CD4-positive, alpha-beta T cell treated with Interferon gamma for 1 hour (primary cell): ENCODE results near the gene ALDH4A1.
"Not testable (repeated sequence)": the region's sequence is repeated elsewhere in the genome, so short reads cannot be mapped to it uniquely, and the experiment has no call there.

Experiments used
- DNase-seq: peaks from one replicate; pipeline ENCODE4 v3.0.0-alpha.2; 2020

Gene ALDH4A1

DNA sequence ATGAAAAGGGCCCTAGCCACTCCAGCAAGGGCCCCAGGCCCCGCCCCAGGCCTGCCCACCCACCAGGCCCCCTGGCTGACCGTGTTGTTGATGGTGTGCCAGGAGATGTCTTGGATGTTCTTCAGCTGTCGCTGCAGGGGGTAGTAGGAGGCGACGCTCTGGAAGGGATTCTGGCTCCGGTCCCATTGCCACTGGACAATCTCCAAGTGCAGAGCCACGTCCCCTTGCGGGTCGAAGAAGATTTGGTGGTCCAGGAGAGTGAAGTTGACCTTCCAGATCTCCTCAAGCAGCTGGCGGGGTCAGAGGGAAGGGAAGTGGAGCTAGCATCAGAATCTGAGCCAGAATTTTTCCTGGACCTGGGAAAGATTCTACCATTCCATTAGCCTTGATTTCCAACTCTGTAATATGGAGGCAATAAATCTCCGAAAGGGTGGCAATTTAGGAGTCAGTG lies 53.1 kb downstream of the ALDH4A1 start:
- no peak for DNase-seq

GRCh38 chr1:18847723-18848122 lies 54.6 kb downstream of the ALDH4A1 start:
- DNase-seq, result not testable (repeated sequence)

DNA sequence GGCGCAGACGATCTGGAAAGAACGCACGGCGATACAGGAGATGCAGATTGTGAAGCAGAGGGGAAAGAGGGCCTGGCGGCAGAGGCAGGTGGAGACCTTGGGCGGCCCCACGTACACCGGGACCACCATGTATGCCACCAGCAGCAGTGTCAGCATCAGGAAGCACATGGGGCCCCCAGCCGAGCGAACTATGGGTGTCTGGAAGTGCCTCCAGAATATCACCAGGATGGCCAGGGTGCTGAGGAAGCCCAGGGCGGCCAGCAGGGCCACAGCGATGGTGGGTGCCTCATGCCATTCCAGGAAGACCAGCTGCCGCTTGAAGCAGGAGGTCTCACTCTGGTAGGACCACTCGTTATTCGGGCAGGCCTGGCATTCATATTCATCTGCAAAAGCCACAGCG lies 62.2 kb downstream of the ALDH4A1 start:
- DNase-seq, result no peak

- DNase-seq, result no peak
Observed at GRCh38 chr1:18836654-18837053, 65.7 kb downstream of the ALDH4A1 start.

DNA sequence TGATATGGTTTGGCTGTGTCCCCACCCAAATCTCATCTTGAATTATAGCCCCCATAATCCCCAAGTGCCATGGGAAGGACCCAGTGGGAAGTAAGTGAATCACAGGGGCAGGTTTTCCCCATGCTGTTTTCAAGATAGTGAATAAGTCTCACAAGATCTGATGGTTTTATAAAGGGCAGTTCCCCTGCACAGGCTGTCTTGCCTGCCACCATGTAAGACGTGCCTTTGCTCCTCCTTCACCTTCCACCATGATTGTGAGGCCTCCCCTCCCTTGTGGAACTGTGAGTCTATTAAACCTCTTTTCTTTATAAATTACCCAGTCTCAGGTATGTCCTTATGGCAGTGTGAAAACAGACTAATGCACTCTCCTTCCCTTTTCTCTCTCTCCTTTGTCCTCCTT lies 70.0 kb downstream of the ALDH4A1 start:
- DNase-seq, result not testable (repeated sequence)

- no peak for DNase-seq
Observed at GRCh38 chr1:18831656-18832055, 70.7 kb downstream of the ALDH4A1 start.

DNA sequence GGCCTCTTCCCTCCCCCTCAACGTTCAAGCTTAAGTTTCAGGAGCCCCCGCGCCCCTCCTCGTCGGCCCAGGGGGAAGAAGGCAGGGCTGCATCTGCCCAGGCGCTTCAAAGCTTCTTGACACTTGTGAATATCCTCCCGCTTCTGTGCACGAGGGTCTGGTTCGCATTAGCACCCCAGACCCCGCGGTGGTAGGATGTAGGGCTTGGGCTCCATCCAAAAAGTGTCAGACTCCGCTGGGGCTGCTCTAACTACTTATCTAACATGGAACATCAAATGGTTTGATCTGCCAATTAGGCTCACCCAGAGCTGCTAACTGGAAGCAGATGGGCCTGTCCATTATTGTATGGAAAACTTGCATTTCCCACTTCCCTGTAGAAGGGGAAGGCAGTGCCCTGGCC lies 71.8 kb downstream of the ALDH4A1 start:
- DNase-seq, result no peak

DNA sequence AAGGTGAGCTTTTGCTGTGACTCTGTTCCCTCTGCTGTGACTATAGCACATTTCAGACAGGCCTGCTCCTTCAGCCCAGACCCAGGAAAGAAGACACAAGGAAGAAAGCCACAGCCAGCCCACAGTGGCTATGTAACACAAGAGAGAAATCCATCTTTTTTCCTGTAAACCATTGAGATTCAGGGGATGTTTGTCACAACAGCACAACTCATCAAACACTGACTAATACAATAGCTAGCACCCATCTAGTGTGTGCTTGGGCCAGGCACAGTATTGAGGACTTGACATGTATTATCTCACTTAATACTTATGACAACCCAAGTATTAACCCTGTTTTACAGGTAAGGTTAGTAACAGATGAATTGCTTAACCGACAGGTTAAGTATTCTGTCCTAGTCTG lies 72.7 kb downstream of the ALDH4A1 start:
- DNase-seq, result no peak

DNA sequence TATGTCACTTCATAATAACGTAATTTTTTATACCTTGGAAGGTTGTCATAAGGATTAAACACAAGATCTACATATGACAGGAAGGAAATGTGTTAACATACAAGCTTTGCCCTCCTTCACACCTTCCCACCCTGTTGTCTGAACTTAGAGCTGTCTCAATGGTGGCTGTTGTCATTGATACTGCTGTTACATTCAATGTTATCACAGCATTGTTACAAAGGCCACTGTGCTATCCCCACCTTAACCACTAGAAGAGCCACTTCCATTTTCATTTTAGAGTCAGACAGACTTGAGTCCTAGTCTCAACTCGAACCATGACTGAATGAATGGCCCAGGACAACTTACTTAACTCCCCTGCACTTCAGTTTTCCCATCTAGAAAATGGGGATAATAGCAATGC lies 74.1 kb downstream of the ALDH4A1 start:
- no peak for DNase-seq

GRCh38 chr1:18823438-18823837 lies 78.9 kb downstream of the ALDH4A1 start:
- no peak for DNase-seq
